Measurements from ENCODE around the gene TMEM30A. TPM values are rescaled to one million over a fixed set of nuclear protein-coding genes. Genes with fewer than 3 reads are reported as not detected.

TMEM30A gene
- total RNA-seq, 1 donor from 2014 or later, result 74.4 TPM

GRCh38 chr6:75301088-75301487 is 16.5 kb upstream of the TMEM30A start:
- no peaks in the 10 kb centered on the region for H3K27me3 Mint-ChIP-seq
- no peak for TF ChIP-seq CTCF (IDR thresholded peaks at IDR 0.05; ENCODE audit: unreplicated experiment)
- H3K36me3 Mint-ChIP-seq (ENCODE audit: insufficient read depth), result no peaks in the 10 kb centered on the region
- no peak overlapping the region for H3K4me3 Mint-ChIP-seq (ENCODE audit: low read depth)
- no peak for DNase-seq (ENCODE audit: low spot score, unreplicated experiment)
- no peaks in the 10 kb centered on the region for H3K9me3 Mint-ChIP-seq (ENCODE audit: low read depth)
- H3K4me1 Mint-ChIP-seq (ENCODE audit: low read depth), result no peaks in the 10 kb centered on the region
- no peak overlapping the region for H3K27ac Mint-ChIP-seq

- Mint-ChIP-seq H3K4me1 (ENCODE audit: low read depth) (no peaks in the 10 kb centered on the region), H3K4me3 (ENCODE audit: low read depth) (no peak overlapping the region), H3K27me3 (no peaks in the 10 kb centered on the region), H3K9me3 (ENCODE audit: low read depth) (no peaks in the 10 kb centered on the region), H3K27ac (no peak overlapping the region), H3K36me3 (ENCODE audit: insufficient read depth) (no peaks in the 10 kb centered on the region)
- no peak for DNase-seq (ENCODE audit: low spot score, unreplicated experiment)
- no peak for TF ChIP-seq CTCF (IDR thresholded peaks at IDR 0.05; ENCODE audit: unreplicated experiment)
These were observed 15.9 kb upstream of the TMEM30A start for GRCh38 chr6:75300531-75300855.

GRCh38 chr6:75299801-75300530 is 15.4 kb upstream of the TMEM30A start:
- Mint-ChIP-seq H3K9me3 (ENCODE audit: low read depth) (no peaks in the 10 kb centered on the region), H3K27ac (no peak overlapping the region), H3K36me3 (ENCODE audit: insufficient read depth) (no peaks in the 10 kb centered on the region), H3K4me1 (ENCODE audit: low read depth) (no peaks in the 10 kb centered on the region), H3K4me3 (ENCODE audit: low read depth) (no peak overlapping the region), H3K27me3 (no peaks in the 10 kb centered on the region)
- no peak for DNase-seq (ENCODE audit: low spot score, unreplicated experiment)
- no peak for TF ChIP-seq CTCF (IDR thresholded peaks at IDR 0.05; ENCODE audit: unreplicated experiment)

- H3K27me3 Mint-ChIP-seq, result no peaks in the 10 kb centered on the region
- H3K36me3 Mint-ChIP-seq (ENCODE audit: insufficient read depth), result no peaks in the 10 kb centered on the region
- H3K9me3 Mint-ChIP-seq (ENCODE audit: low read depth), result no peaks in the 10 kb centered on the region
- no peak for DNase-seq (ENCODE audit: low spot score, unreplicated experiment)
- H3K4me3 Mint-ChIP-seq (ENCODE audit: low read depth), result no peak overlapping the region
- H3K27ac Mint-ChIP-seq, result no peak overlapping the region
- no peaks in the 10 kb centered on the region for H3K4me1 Mint-ChIP-seq (ENCODE audit: low read depth)
- TF ChIP-seq CTCF (IDR thresholded peaks at IDR 0.05; ENCODE audit: unreplicated experiment), result peak; percentile 87
These were observed 12.5 kb upstream of the TMEM30A start for GRCh38 chr6:75296811-75297779.

GRCh38 chr6:75292555-75292954 is 8.0 kb upstream of the TMEM30A start:
- no peaks in the 10 kb centered on the region for H3K27me3 Mint-ChIP-seq
- no peak overlapping the region for H3K4me3 Mint-ChIP-seq (ENCODE audit: low read depth)
- no peak overlapping the region for H3K27ac Mint-ChIP-seq
- no peak for DNase-seq (ENCODE audit: low spot score, unreplicated experiment)
- no peaks in the 10 kb centered on the region for H3K36me3 Mint-ChIP-seq (ENCODE audit: insufficient read depth)
- H3K4me1 Mint-ChIP-seq (ENCODE audit: low read depth), result peaks cover 4% of the 10 kb centered on the region
- no peaks in the 10 kb centered on the region for H3K9me3 Mint-ChIP-seq (ENCODE audit: low read depth)
- no peak for TF ChIP-seq CTCF (IDR thresholded peaks at IDR 0.05; ENCODE audit: unreplicated experiment)

Data from progenitor cell of endocrine pancreas (in vitro differentiated cells).